Inflammatory macrophage (primary cell): ENCODE data around the gene LSR.

Experiments
- DNase-seq, 2 donors: peaks; one replicate each; pipeline ENCODE4 v3.0.0-alpha.2; 2020 to 2022

Gene LSR

GRCh38 chr19:35304036-35304435 lies 55.2 kb downstream of the LSR start:
- DNase-seq: no peak

DNA sequence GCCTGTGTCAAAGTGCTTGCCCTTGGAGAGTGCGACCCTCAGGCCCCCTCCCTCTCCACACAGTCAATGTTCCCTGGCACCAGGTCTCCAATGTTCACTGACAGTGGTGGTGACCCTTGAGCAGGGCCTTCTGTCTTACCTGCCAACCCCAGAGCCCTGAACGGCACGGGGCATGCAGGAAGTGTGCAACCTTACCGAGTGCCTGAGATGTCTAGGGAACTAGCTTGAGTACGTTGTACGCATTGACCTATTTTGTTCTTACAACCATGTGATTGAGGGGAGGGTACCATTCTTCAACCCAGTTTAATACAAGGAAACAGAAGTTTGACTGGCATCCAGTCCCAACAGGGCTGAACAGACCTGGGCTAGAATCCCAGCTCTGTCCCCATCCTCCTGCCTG lies 56.4 kb downstream of the LSR start:
- DNase-seq: peak in 1 of 2 donors; percentile 33

DNA sequence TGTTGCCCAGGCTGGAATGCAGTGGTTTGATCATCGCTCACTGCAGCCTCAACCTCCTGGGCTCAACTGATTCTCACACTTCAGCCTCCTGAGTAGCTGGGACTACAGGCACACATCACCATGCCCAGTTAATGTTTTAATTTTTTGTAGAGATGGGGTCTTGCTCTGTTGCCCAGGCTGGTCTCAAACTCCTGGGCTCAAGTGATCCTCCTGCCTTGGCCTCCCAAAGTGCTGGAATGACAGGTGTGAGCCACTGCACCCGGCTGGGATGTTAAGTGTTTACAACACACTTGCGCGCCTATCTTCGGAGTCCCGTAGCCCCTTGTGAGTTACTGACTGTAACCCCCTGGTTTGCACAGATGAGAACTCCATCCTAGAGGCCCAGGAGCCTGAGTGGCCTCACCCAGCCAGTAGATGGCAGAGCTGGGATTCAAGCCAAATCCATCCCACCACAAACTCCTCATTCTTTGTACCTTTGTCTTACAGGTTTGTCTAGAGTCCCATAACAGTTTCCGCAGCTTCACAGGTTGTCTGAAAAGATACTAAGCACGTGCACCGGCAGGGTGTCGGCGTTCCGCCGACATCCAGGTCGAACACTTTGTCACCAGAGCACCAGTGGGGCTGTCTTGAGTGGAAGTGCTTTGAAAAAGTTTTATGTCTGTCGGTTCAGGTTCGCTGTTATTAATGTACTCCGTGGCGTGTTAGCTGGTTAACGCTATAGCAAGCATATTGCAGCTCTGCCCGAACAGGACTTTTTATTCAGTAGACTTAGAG lies 57.9 kb downstream of the LSR start:
- DNase-seq: no peak

DNA sequence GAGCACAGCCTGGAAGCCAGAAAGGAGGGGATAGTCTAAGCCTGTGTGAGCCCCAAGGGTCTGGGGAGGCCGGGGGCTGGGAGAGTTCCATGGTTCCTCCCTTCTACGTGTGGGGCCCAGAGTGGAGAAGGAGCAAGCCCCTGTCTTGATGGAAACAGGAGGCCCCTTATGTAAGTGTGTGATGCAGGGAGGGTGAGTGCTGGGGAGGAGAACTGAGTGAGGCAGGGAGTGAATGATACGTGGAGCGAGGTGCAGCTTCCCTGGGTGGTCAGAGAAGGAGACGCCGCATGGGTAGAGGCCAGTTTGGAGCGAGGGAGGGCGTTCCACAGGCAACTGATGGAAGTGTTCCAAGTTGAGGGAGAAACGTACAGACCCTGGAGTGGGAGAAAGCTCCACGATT lies 59.1 kb downstream of the LSR start:
- no peak for DNase-seq

DNA sequence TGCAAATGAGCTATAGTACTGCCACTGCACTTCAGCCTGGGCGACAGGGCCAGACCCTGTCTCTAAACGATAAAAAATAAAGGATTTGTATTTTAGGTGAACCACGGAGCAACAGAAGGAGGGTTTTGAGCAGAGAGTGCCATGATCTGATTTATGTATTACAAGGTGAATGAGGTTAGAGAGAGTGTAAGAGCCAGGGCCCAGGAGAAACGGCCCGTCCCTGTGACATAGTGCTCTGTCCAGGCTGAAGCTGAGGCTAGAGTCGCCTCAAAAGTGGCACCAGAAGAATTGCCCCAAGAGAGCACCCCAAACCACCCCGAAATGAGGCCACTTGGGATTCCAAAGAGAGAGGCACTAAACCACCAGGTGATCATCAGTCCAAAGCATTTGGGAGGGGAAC lies 60.1 kb downstream of the LSR start:
- DNase-seq: no peak

DNA sequence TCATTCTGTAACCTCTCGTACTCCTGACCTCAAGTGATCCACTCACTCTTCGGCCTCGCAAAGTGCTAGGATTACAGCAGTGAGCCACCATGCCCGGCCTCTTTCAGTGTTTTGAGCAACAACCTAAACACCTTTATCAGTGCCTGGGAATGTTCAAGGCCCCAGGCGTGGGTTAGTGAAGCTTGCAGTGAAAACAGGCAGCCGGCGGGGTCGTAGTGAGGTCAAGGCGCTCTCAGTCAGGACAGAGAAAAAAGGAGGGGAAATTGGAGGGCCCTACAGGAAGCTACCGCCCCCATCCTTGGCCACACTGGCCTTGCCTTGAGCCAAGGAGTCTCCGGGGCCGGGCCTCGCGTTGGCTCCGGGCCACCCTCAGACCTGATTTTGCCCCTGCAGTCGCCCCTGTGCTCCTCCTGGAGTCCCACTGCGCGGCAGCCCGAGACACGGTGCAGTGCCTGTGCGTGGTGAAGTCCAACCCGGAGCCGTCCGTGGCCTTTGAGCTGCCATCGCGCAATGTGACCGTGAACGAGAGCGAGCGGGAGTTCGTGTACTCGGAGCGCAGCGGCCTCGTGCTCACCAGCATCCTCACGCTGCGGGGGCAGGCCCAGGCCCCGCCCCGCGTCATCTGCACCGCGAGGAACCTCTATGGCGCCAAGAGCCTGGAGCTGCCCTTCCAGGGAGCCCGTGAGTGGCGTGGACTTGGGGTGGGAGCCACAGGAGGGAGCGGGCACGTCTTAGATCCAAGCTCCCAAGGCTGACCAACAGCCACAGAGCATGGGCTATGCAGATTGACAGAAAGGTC lies 60.9 kb downstream of the LSR start:
- DNase-seq: no peak

GRCh38 chr19:35310331-35310730 lies 61.5 kb downstream of the LSR start:
- no peak for DNase-seq

DNA sequence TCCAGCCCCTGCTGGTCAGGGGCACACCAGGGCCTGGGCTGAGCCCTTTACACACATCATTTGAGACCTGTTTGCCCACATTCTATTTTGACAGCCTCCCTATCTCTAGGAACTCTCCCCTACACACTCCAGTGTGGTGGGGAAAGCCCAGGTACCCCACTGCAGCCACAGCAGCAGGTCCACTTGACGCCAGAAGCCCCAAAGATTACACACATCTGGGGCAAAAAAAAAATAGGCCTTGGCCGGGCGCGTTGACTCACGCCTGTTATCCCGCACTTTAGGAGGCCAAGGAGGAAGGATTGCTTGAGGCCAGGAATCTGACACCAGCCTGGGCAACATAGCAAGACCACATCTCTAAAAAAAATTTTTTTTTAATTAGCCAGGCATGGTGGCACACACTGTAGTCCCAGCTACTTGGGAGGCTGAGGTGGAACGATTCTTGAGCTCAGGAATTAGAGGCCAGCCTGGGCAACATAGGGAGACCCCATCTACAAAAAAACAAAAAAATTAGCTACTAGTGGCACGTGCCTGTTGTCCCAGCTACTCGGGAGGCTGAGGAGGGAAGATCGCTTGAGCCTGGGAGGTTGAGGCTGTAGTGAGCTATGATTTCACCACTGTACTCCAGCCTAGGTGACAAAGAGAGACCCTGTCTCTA lies 62.1 kb downstream of the LSR start:
- DNase-seq: no peak

DNA sequence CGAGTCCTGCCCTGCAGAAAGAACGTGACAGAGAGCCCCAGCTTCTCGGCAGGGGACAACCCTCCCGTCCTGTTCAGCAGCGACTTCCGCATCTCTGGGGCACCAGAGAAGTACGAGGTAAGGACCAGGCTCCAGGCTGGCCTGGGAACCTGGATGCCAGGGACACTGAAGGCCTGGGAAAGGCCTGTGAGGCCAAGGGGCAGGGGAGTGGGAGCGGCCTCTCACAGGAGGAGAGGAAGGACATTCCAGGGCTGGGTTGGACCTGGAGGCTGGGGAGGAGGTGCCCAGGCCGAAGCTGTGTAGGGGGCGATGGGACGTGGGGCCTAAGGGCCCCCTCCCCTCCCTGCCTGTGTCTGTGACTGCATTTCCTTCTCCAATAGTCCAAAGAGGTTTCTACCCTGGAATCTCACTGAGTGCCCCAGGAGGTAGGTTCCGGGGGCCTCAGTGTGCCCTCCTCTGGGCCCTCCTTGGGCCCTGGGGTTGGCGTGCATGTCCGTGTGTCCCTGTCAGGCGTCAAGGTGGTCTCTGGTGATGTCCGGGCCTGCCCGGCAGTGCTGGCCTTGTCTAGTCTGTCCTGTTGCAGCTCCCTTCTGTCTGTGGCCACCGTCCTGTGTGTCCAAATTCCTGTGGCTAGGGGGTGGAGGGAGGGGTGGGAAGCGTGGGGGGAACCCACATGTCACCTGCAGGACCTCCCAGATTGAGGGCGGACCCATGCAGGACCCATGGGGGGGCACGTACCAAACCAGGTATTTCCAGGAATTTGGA lies 63.3 kb downstream of the LSR start:
- no peak for DNase-seq

- DNase-seq: no peak
These were observed 64.8 kb downstream of the LSR start for GRCh38 chr19:35313587-35313986.

DNA sequence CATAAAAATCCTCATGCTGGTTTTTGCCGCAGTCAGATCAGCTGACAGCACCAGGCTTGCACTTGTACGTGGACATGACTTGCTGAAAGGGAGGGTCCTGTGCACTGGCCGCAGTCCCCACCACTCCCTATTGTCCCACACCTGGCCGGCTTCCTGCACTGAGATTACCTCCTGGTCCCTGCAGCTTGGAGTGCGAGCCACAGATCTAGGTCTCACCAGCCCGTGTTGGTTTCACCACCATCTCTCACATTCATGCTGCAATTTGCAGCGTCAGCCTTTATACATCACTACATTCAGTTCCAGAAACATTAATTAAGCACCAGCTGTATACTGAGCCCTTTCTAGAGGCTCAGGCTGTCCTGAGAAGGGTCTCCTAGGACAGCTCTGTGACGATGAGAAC lies 65.2 kb downstream of the LSR start:
- no peak for DNase-seq

- DNase-seq: no peak
These were observed 66.2 kb downstream of the LSR start for GRCh38 chr19:35314858-35315470.

DNA sequence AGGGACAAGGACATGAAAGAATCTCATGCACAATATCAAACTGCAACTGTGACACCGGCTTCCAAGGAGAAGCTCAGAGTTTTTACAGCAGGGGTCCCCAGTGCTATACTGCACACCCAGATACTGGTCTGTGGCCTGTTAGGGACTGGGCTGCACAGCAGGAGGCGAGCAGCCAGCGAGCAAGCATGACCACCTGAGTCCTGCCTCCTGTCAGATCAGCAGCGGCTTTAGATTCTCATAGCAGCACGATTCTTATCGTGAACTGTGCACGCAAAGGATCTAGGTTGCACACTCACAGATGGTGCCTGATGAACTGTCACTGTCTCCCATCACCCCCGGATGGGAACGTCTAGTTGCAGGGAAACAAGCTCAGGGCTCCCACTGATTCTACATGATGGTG lies 67.1 kb downstream of the LSR start:
- no peak for DNase-seq

GRCh38 chr19:35316560-35316959 lies 67.8 kb downstream of the LSR start:
- no peak for DNase-seq
